OCI-LY3 (cell line): Measurements from ENCODE around the gene ZNF366.

Experiments
- H2AFZ ChIP-seq: fragments of 200-600, 300-600 bp; shearing (Covaris generic); 2 replicates; pipeline ENCODE4 v1.6.0; 2014; ENCODE audit warnings: antibody characterized with exemption, low read depth, low read length
- H3K27ac ChIP-seq: fragments of 200-600, 300-600 bp; sonication (generic); 2 replicates; pipeline ENCODE4 v1.5.1; 2014; ENCODE audit warnings: mild to moderate bottlenecking, low read length, moderate library complexity, mixed read lengths
- H3K27me3 ChIP-seq: fragments of 200-600, 300-600 bp; sonication (generic); 2 replicates; pipeline ENCODE4 v1.6.1; 2014; ENCODE audit warnings: low read depth, low read length, mixed read lengths
- H3K36me3 ChIP-seq: fragments of 200-600, 300-600 bp; sonication (generic); replicated peaks from 2 replicates; pipeline ENCODE3; 2014; ENCODE audit warnings: low read depth, low read length, mixed read lengths
- H3K4me1 ChIP-seq: fragments of 300-600, 200-600 bp; sonication (generic); 2 replicates; pipeline ENCODE4 v1.6.1; 2014; ENCODE audit warnings: low read length, mixed read lengths
- H3K4me2 ChIP-seq: fragments of 200-600, 300-600 bp; sonication (generic); 2 replicates; pipeline ENCODE4 v1.6.1; 2014; ENCODE audit warnings: low read length, mixed read lengths
- H3K4me3 ChIP-seq: fragments of 300-600, 200-600 bp; sonication (generic); 2 replicates; pipeline ENCODE4 v1.5.1; 2014; ENCODE audit warnings: antibody characterized with exemption, mild to moderate bottlenecking, low read length, moderate library complexity
- H3K79me2 ChIP-seq: fragments of 300-600, 200-600 bp; shearing (Covaris generic); 2 replicates; pipeline ENCODE4 v1.6.1; 2014; ENCODE audit warnings: mild to moderate bottlenecking, low read length, mixed read lengths
- H3K9ac ChIP-seq: fragments of 300-600, 200-600 bp; shearing (Covaris generic); 2 replicates; pipeline ENCODE4 v1.6.0; 2014; ENCODE audit warnings: mild to moderate bottlenecking, low read length, moderate library complexity
- H3K9me3 ChIP-seq: fragments of 200-600, 300-600 bp; shearing (Covaris generic); 2 replicates; pipeline ENCODE4 v1.6.1; 2014; ENCODE audit warnings: low read length, mixed read lengths; ENCODE audit not compliant: insufficient read depth
- H4K20me1 ChIP-seq: fragments of 200-600, 300-600 bp; sonication (generic); 2 replicates; pipeline ENCODE4 v1.6.1; 2016; ENCODE audit warnings: low read length, mixed read lengths; ENCODE audit not compliant: insufficient read depth
- EZH2phosphoT487 ChIP-seq: fragments of 200-600 bp; shearing (Covaris generic); IDR thresholded peaks from 2 replicates; pipeline ENCODE4 v1.6.1; 2018; ENCODE audit warnings: antibody characterized with exemption, mixed run types, low read depth
- TF ChIP-seq, protein P1 (sequence below): fragments of 200-600, 300-600 bp; sonication (generic); IDR thresholded peaks from 2 replicates; pipeline ENCODE4 v1.5.1; 2014; ENCODE audit warnings: antibody characterized with exemption, low read length, low read depth

ZNF366 gene

DNA sequence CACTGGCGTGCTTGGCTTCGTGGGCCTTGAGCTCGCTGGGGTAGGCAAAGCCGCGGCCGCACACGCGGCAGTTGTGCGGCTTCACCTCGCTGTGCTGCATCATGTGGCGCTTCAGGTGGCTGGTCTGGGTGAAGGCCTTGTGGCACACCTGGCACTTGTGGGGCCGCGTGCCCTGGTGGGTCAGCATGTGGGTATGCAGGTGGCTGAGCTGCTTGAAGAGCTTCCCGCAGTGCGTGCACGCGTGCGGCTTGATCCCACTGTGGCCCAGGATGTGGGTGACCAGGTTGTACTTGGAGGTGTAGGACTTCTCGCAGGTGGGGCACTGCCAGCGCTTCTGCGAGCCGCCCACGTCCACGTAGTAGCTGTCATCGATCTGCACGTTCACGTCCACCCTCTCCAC is 46.8 kb downstream of the ZNF366 start:
- Histone ChIP-seq H3K9me3 (no peaks in the 10 kb centered on the region), H3K36me3 (no peaks in the 10 kb centered on the region), H2AFZ (no peak overlapping the region), H3K79me2 (no peaks in the 10 kb centered on the region), H3K27ac (no peak overlapping the region), H3K4me1 (peaks cover 17% of the 10 kb centered on the region), H3K4me3 (no peak overlapping the region), H4K20me1 (no peaks in the 10 kb centered on the region), H3K27me3 (no peaks in the 10 kb centered on the region), H3K4me2 (no peak overlapping the region), H3K9ac (no peak overlapping the region)
- TF ChIP-seq, protein P1, sequence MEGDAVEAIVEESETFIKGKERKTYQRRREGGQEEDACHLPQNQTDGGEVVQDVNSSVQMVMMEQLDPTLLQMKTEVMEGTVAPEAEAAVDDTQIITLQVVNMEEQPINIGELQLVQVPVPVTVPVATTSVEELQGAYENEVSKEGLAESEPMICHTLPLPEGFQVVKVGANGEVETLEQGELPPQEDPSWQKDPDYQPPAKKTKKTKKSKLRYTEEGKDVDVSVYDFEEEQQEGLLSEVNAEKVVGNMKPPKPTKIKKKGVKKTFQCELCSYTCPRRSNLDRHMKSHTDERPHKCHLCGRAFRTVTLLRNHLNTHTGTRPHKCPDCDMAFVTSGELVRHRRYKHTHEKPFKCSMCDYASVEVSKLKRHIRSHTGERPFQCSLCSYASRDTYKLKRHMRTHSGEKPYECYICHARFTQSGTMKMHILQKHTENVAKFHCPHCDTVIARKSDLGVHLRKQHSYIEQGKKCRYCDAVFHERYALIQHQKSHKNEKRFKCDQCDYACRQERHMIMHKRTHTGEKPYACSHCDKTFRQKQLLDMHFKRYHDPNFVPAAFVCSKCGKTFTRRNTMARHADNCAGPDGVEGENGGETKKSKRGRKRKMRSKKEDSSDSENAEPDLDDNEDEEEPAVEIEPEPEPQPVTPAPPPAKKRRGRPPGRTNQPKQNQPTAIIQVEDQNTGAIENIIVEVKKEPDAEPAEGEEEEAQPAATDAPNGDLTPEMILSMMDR = no peak
- no peak for TF ChIP-seq EZH2phosphoT487

DNA sequence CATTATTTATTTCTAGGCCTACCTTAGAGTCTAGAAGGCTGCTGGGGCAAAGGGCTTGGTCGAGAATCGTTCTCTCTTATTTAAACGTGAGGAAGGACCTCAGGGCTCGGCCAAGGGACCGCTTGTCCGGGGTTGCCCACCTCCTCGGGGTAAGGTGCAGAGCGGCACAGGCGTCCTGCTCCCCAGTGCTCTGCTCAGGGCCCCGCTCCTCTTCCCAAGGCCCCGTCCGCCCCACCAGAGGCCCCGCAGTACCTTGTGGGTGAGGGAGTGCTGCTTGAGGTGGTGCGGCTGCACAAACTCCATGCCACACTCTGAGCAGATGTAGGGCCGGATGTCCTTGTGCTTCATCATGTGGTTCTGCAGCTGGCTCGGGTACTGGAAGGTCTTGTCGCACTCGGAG is 47.3 kb downstream of the ZNF366 start:
- Histone ChIP-seq H3K4me3 (no peak overlapping the region), H3K9ac (no peak overlapping the region), H3K36me3 (no peaks in the 10 kb centered on the region), H3K4me1 (peaks cover 17% of the 10 kb centered on the region), H3K27me3 (no peaks in the 10 kb centered on the region), H2AFZ (no peak overlapping the region), H3K4me2 (no peak overlapping the region), H4K20me1 (no peaks in the 10 kb centered on the region), H3K79me2 (no peaks in the 10 kb centered on the region), H3K27ac (no peak overlapping the region), H3K9me3 (no peaks in the 10 kb centered on the region)
- TF ChIP-seq EZH2phosphoT487 = no peak

DNA sequence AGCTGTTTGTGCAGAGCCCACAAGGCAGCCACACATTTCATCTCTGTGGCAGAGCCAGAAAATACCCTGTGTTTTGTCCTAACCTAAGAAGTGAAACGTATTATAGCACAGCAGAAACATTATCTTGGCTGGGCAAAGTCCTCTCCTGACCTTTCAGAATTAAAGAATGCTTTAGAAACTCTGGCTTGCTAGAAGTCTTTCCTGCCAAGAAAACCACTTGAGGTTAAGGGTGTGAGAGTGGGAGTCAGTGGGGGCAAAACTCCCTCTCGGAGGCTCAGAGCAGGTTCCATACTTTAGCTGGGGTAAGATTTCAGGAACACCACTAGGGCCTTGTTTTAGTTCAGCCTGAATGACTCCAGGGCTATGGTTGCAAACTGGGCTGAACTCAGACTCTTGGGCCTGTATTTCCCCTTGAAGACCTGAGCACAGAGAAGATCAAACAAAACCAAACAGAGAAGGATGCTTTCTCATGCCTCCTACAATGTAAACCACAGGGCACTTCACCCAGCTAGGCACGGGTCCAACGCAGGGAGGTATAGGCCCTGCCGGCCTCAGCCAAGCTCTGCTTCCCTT is 48.0 kb downstream of the ZNF366 start:
- Histone ChIP-seq H3K36me3 (no peaks in the 10 kb centered on the region), H4K20me1 (no peaks in the 10 kb centered on the region), H3K9me3 (no peaks in the 10 kb centered on the region), H2AFZ (no peak overlapping the region), H3K27ac (no peak overlapping the region), H3K27me3 (no peaks in the 10 kb centered on the region), H3K9ac (no peak overlapping the region), H3K4me3 (no peak overlapping the region), H3K4me1 (peaks cover 20% of the 10 kb centered on the region), H3K79me2 (no peaks in the 10 kb centered on the region), H3K4me2 (no peak overlapping the region)
- TF ChIP-seq EZH2phosphoT487 = no peak
- TF ChIP-seq, protein P1 = no peak

DNA sequence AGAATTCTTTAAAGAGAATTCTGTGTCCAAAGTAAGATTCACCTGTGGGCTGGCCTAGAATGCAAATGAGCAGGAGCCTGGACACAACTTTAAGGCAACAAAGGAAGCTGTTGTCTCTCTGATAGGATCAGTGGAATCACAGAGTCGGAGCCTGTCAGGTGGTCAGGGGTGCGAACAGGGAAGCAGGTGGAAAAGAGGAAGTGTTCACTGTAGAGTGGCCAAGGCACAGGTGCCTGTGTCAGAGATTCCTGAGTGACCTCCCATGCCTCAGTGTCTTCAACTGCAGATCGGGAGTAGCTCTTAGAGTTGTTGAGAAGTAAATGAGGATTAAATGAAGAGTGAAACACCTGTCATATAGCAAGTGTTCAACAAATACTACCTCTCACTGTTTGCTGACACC is 48.8 kb downstream of the ZNF366 start:
- TF ChIP-seq, protein P1 = no peak
- no peak for TF ChIP-seq EZH2phosphoT487
- Histone ChIP-seq H3K9me3 (no peaks in the 10 kb centered on the region), H2AFZ (no peak overlapping the region), H3K27ac (no peak overlapping the region), H3K36me3 (no peaks in the 10 kb centered on the region), H4K20me1 (no peaks in the 10 kb centered on the region), H3K27me3 (no peaks in the 10 kb centered on the region), H3K4me2 (no peak overlapping the region), H3K9ac (no peak overlapping the region), H3K4me1 (peaks cover 20% of the 10 kb centered on the region), H3K4me3 (no peak overlapping the region), H3K79me2 (no peaks in the 10 kb centered on the region)

DNA sequence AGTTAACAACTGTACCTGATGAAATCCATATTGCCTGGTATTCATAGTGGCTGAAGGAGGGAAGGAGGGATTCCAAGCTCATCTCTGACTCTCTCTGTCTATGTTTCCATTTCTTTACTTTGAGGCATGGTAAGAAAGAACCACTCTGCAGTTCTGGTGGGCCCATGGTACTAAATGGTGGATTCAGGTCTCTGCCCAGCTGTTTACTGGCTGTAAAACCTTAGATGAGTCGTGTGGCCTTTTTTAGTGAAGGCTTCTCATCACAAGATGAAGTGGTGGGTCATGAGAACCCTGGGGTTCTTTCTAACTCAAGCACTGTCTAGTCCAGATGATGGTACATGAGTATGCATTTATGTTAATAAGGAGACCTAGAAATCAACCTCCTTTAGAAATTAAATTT is 49.7 kb downstream of the ZNF366 start:
- no peak overlapping the region for H2AFZ ChIP-seq
- H3K9ac ChIP-seq = no peak overlapping the region
- H3K9me3 ChIP-seq = no peaks in the 10 kb centered on the region
- H3K27me3 ChIP-seq = no peaks in the 10 kb centered on the region
- no peaks in the 10 kb centered on the region for H3K36me3 ChIP-seq
- no peaks in the 10 kb centered on the region for H4K20me1 ChIP-seq
- no peak overlapping the region for H3K4me2 ChIP-seq
- H3K4me1 ChIP-seq = peaks cover 23% of the 10 kb centered on the region
- H3K27ac ChIP-seq = no peak overlapping the region
- H3K79me2 ChIP-seq = no peaks in the 10 kb centered on the region
- TF ChIP-seq, protein P1 = no peak
- H3K4me3 ChIP-seq = no peak overlapping the region
